Measurements from ENCODE around the gene AMELX.

Gene AMELX

DNA sequence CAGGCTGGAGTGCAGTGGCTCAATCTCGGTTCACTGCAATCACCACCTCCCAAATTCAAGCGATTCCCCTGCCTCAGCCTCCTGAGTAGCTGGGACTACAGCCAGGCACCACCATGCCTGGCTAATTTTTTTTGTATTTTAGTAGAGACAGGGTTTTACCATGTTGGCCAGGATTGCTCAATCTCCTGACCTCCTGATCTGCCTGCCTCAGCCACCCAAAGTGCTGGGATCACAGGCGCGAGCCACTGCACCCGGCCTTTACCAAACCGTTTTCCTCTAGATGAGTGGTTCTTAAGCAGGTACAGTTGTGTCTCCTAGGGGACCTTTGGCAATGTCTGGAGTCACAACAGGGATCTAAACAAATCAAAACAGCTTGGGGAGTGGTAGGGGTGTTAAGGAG lies 11.6 kb downstream of the AMELX start:
- FAIRE-seq (no peak), DNase-seq (ENCODE audit: extremely low spot score, insufficient read length, low read depth) (no peak)

DNA sequence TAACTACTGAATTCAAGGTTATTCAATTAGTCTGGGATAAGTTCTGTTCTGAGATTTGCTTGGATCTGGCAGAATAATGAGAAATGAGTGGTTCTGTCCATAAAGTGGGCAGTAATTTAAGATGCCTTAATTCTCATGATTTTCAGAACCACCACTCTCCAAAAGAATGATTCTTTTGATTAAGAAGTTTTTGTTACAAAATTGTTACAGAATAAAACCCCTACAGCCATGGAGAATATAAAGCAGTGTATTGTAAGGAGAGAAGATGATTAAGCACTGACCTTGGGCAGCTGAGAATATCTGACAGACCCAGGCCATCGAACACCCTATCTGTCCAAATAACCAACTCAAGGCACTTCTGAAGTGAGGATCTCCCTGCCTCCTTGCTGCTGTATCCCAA lies 12.4 kb downstream of the AMELX start:
- DNase-seq (ENCODE audit: extremely low spot score, insufficient read length, low read depth) = no peak
- FAIRE-seq = no peak

DNA sequence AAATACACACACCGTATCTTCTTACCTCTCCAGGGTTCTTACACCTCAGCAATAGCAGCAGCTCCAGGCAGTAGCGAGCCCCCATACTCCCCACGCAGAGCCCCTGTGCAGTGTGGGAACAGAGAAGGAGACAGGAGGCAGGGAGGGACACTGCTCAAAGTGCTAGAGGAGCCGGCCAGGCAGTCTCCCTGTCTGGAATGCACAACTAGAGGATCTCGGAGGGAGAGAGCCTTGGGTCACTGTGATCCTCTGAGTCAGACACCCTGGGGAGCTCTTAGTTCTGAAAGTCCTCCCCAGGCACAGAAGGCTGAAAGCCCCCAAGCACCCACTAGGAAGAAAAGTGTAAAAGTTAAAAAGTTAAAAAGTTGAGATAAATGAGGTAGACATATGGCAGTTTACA lies 16.0 kb downstream of the AMELX start:
- no peak for FAIRE-seq
- DNase-seq (ENCODE audit: extremely low spot score, insufficient read length, low read depth) = no peak

DNA sequence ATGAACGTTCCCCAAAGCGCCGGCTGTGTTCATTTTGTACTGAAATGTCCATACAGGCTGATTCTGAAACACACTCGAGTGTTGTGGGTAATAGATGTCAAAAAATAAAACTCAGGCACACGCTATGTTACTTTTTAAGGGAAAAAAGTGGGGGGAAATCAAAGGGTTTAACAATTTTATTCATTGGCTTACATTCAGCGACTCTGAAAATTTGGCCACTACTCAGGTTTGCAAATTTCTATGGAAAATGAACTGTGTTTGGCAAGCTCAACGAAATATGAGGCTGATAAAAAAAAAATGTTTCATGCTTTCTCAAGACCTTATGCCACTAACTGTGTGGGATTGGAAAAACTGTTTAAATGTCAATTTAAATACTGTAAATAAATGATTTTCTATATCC lies 18.5 kb downstream of the AMELX start:
- DNase-seq (ENCODE audit: extremely low spot score, insufficient read length, low read depth) (no peak), FAIRE-seq (no peak)

DNA sequence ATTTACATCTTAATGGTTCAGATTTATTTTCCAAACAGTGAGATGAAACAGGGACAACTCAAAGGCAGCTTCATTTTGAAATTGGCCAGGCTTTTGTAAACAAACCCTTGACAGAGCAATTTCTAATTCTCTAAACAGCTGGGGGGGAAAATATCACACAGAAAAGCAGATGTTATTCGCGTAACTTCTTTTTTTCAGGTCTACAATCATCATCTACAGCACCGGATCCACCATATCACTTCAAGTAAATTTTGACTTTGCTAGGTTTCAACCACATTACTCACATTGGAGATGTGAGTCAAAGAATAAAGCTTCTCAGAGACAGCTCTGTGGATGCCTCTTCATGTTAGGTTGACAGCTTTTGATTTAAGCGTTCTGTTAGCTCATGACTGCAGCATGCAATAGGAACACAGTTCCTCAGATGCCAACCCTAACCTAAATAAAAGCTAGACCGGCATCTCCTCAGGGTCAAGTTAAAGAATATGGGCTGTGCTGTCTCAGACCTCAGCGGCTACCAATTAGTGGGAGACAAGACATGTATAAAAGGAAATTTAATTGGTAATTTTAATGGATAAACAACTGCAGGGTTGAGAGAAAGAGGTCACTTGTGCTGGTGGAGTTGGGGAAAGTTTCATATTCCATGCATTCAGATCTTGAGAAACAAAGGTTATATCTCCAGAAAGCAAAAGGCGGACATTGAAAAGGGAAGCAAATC lies 26.8 kb downstream of the AMELX start:
- peak; percentile 45 for FAIRE-seq
- DNase-seq (ENCODE audit: extremely low spot score, insufficient read length, low read depth) = no peak

DNA sequence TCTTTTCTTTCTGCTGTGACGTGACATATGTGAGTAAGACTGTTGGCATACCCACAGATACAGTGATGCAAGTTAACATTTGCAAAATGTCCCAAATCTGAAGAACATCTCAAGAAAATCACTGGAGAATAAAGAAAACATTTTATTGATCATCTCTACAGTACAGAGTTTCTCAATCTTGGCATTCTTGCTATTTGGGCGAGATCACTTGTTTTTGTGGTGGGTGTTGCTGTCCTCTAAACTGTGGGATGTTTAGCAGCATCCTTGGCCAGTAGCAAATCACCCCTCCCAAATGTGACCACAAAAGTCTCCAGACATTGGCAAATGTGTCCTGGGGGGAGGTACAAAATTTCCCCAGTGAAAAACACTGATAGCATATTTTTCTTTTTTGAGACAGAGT lies 28.8 kb downstream of the AMELX start:
- FAIRE-seq = no peak
- no peak for DNase-seq (ENCODE audit: extremely low spot score, insufficient read length, low read depth)

DNA sequence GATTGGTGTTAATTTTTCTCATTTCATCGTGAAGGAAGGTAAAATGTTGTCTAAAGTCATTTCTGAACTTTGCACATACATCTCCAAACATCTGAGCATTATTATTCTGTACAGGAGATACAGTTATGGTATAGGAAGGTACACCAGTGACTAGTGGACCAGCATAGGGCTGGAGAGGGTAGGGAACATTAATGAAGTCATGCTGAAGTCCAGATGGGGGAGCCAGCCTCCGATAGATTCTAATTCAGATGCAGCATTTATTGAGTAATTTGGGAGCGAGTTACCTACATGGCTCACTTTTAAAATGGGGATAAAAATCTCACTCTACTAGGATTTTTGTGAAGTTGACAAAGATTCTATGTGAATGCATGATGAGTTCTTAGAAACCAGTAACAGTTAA lies 34.9 kb downstream of the AMELX start:
- DNase-seq (ENCODE audit: extremely low spot score, insufficient read length, low read depth) = no peak

DNA sequence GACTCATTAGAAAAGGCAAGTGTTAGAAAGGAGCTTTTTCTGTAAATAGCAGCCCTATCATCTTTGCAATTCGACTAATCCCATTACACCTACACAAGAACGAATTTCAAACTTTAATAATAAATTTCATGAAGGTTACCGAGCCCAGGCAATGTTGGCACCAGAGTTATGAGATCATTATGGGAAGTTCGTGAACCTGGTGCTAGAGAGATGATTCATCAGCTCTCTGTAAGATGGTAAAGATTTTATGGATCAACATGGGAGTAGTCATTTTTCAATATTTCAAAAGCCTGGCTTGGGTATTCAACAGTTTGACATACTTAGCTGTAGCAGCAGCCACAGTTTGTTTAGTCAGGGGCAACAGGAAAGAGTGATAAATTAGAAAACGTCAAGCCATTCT lies 35.8 kb downstream of the AMELX start:
- FAIRE-seq (no peak), DNase-seq (ENCODE audit: extremely low spot score, insufficient read length, low read depth) (no peak)

More for the DNA sequence above, 34.9 kb downstream of the AMELX start:
- no peak for FAIRE-seq

DNA sequence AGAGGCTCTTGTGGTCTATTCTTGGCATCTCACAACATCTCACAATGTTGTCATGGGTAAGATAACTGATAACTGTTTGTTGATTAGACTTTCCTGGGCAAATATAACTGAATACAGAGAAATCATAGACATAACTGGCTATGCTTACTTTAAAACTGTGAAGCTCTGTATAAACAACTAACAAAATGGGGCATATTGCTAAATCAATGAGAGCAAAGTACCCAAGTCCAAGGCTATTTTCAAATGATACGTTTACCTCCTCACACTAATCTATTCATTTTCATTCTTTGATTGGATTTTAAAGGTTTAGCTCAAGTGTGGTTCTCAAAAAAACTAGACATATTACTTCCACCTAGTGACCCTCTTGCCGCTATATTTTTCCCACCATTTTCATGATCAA lies 38.6 kb downstream of the AMELX start:
- no peak for DNase-seq (ENCODE audit: extremely low spot score, insufficient read length, low read depth)
- FAIRE-seq = no peak

DNA sequence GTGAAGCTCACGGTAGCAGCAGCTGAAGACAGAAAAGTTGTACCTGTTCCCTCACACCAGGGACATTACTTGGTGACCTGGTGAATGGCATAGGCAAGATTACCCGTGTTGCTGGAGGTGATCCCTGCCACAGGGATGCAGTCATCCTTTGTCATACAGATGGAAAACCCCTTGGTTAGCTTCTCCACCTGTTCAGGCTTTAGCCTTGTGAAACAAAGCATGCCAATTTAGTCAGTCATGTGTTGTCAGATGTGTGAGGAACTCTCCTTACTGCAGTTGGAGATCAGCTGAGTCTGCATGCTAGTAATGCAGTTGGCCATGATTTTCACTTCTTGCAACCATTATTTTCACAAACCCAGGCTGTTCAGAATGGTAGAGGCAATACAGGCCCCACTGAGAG lies 41.0 kb downstream of the AMELX start:
- no peak for DNase-seq (ENCODE audit: extremely low spot score, insufficient read length, low read depth)
- FAIRE-seq = no peak

DNA sequence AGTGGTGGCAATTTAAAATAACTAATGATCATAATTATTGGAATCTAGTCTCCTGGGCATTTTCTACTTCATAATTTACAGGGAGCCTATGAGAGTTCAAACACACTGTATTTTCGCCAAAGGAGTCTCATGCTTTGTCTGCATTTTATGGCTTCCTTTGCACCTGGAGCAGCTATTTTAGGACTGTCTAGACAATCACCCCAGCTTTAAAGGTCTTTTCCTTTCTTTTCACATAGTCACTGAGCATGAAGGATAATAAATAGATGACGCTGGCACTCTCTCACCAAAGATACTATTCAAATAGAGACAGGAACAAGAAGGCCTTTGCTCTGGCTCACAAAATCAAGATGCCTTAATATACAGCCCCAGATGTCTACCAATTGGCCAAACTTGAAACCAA lies 43.0 kb downstream of the AMELX start:
- DNase-seq (ENCODE audit: extremely low spot score, insufficient read length, low read depth) (no peak), FAIRE-seq (no peak)

DNA sequence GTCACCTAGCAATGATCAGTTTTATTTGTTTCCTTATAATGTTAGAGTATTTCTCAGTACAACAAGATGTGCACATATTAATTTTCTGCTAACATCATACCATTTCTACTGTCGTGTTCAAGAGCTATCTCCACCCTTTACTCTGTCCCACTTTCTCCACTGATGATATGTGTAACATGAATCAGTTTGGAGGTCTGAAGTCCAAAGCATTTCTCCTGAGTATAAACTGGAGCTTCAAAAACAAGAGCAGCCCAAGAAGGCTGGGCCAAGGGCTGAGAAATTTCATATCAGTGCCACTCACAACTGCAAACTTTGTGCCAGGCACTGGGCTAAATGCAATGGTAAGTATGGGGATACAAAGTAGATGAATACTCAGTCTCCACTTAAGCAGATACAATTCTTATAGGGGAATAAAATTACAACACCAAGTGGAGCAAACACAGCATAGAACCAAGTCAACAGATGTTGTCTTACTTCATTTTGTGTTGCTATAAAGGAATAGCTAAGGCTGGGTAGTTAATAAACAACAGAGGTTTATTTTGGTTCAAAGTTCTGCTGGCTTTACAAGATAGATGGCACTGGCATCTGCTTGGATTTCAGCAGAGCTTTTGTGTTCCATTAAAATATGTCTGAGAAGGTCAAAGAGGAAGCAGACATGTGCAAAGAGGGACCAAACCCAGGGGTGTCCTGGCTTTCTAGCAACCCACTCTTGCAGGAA lies 44.2 kb downstream of the AMELX start:
- DNase-seq (ENCODE audit: extremely low spot score, insufficient read length, low read depth) (no peak), FAIRE-seq (no peak)

DNA sequence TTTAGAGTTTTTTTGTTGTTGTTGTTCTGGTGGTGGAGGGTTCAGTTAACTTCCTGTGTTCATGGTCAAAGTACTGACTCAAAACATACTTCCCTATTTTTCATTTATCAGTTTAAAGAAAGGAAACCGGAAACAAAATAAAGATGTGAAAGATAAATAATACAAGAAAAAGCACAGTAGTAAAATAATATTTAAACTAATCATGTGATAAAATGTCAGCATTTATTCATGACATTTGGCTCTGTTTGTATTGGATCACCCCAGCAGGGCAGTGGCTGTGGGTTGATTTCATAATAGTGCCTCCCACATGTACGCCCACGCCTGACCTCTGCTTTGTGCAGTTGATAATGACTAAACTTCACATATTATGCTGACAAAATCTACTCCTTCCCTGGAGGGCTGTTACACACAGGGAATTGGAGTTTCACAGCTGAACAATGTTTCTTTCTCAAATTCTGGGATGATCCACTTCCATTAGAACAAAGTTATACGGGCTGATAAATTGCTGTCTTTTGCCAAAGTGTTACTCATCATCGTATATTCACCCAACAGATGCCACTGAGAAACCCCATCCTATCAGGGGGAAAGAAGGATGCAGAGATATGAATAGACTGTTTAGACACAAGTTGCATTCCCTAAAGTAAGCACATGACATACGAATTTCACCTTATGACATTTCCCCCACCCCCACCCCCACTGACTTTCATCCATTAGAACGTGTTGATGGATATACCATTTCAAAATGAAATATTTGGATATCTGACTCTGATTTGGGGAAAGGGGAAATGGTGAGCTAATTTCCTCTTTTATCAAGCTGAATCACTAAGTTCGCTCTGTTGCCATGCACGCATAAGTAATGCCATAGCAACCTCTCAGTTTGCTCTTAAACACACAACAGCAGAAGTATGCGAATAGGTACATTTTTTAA lies 48.3 kb downstream of the AMELX start:
- DNase-seq (ENCODE audit: extremely low spot score, insufficient read length, low read depth) = no peak
- FAIRE-seq = peak; percentile 83

DNA sequence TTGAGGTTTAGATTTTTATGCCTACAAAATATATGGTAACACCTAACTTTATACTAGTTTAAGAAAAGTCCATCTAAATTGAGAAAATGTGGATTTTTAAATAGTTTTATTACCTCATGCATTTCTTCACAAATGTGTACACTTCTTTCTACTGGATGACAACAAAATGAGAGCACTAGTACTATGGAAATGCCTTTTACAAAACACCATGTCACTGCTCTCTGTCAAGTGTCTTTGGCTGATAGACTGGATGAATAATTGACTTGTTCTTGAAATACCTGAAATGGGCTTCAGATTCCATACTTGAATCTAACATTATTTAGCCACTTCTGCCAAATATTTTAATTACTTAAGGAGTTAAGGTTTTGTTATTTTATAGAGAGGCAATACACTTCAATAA lies 49.5 kb downstream of the AMELX start:
- peak; percentile 63 for FAIRE-seq
- no peak for DNase-seq (ENCODE audit: extremely low spot score, insufficient read length, low read depth)

DNA sequence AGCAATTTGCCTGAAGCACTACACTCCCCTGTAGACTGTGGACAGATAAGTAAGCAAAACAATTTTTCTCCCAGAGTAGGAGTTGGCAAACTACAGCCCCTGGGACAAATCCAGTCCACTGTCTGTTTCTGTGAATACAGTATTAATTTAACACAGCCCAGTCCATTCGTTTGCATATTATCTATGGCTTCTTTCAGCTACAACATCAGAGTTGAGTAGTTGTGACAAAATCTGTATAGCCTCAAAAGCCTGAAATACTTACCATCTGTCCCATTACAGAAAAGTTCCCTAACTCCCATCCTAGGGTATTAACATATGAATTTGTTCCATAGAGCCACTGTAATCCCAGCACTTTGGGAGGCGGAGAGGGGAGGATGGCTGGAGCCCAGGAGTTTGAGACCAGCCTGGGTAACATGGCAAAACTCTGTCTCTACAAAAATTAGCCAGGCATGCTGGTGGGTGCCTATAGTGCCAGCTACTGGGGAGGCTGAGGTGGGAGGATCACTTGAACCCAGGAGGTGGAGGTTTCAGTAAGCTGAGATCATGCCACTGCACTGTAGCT lies 53.0 kb downstream of the AMELX start:
- no peak for FAIRE-seq

DNA sequence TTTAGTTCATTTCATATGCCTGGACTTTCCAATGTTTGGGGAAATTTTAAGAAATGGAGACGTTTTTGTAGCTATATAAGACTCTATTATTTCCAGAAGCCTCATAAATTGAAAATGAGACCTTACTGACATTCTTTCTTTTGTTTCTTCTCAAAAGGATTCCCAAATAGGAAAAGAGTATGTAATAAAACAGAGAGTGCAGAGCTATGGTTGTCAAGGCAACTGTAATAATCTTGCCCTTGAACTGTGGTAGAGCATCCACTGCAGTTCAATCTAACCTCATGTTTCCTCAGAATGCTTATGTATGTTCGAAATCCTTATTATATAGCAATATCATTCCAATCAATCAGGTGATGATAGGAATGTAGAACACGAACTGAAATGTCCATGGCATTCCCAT lies 54.1 kb downstream of the AMELX start:
- no peak for DNase-seq (ENCODE audit: extremely low spot score, insufficient read length, low read depth)
- peak; percentile 31 for FAIRE-seq

More for the DNA sequence above, 53.0 kb downstream of the AMELX start:
- DNase-seq (ENCODE audit: extremely low spot score, insufficient read length, low read depth) = no peak

DNA sequence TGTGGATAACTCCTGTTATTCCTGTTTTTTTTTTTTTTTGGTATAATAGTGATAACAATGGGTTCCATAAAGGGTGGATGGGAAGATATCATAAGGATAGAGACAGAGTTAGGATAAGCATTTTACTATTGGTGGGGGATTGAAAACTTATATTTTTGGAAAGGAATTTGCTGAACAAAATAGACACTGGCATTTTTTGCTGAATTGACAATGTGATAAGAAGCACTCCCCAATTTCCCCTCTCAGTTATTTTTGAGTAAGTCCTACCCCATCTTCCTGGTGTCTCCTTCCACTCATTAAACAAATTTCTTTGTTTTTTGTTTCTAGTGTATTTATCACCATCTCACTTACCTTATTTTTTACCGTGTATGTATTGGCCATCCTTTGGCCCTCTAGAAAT lies 55.8 kb downstream of the AMELX start:
- no peak for FAIRE-seq
- DNase-seq (ENCODE audit: extremely low spot score, insufficient read length, low read depth) = no peak

DNA sequence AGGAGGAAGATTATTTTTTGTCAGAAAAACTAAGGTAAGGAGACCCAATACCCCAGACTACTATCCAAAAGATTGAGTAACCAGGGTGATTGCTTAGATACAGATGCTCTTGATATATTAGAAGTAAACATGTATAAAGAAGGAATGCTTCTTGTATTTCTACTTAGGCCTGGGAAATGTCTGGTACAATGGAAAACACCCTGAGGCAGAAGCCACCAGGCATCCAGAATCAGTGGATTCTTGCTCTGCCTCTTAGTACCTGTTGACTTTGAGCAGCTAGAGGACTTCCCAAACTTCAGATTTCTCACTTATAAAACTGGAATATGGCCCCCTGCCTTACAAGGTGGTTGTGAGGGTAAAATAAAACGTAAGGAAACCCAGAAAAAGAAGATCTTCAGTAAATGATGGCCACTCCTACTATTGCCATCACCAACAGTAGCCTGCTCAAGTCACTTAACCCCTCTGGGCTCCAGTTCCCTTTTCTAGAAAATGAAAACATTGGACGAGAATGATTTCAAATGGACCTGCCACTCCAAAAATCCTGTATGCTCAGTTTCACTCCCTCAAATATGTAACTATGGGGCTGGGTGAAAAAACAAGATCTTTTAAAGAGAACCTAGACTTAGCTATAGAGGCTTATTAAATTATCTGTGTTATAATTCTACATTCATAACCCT lies 56.6 kb downstream of the AMELX start:
- FAIRE-seq (no peak), DNase-seq (ENCODE audit: extremely low spot score, insufficient read length, low read depth) (no peak)
